ENCODE results near the gene GPR180. TPM values are rescaled to one million over a fixed set of nuclear protein-coding genes. Genes with fewer than 3 reads are reported as not detected.

The GPR180 gene
- 1 to 10 TPM; 2.7 to 4.8 (median 3.8) TPM for total RNA-seq
- long read RNA-seq, donor 1, full-length matches to known transcripts, result 16 of 22 reads
- long read RNA-seq, donor 1, partial matches to known transcripts, result 0 of 22 reads
- long read RNA-seq, donor 1, other reads (novel, unspliced or antisense), result 6 of 22 reads
- long read RNA-seq, donor 2, full-length matches to known transcripts, result 3 of 3 reads
- long read RNA-seq, donor 2, partial matches to known transcripts, result 0 of 3 reads
- long read RNA-seq, donor 2, other reads (novel, unspliced or antisense), result 0 of 3 reads

- Histone ChIP-seq H3K4me3 (peak within 1 kb of the TSS; percentile 68), H3K4me1 (ENCODE audit: low read depth) (peaks cover 3% of the 10 kb centered on the region), H3K36me3 (ENCODE audit: low read depth) (no peaks in the 10 kb centered on the region), H3K9me3 (no peaks in the 10 kb centered on the region)
- DNase-seq, result peak; percentile 94 to 97 (median 97)
- ATAC-seq, result peak; percentile 99
- intact Hi-C loops (cut with DNase I, micrococcal nuclease), result no loop called here
- no peak for TF ChIP-seq CTCF (IDR thresholded peaks at IDR 0.05)
Measured at GRCh38 chr13:94601446-94602431, at the start of gene GPR180. Gene GPR180, plus strand, starts transcription at chr13:94601857. Its CDS starts 71 bp downstream, at chr13:94601928.

- Histone ChIP-seq H3K4me1 (ENCODE audit: low read depth) (peaks cover 6% of the 10 kb centered on the region), H3K9me3 (no peaks in the 10 kb centered on the region), H3K36me3 (ENCODE audit: low read depth) (no peaks in the 10 kb centered on the region), H3K4me3 (no peak overlapping the region)
- intact Hi-C loops (cut with DNase I, micrococcal nuclease), result no loop called here
- DNase-seq (no peak), ATAC-seq (no peak)
- no peak for TF ChIP-seq CTCF (IDR thresholded peaks at IDR 0.05)
Measured at GRCh38 chr13:94552095-94552494, 49.6 kb upstream of the GPR180 start.

- TF ChIP-seq CTCF (IDR thresholded peaks at IDR 0.05), result no peak
- intact Hi-C loops (cut with DNase I, micrococcal nuclease), result no loop called here
- no peaks in the 10 kb centered on the region for H3K36me3 ChIP-seq (ENCODE audit: low read depth)
- DNase-seq, result no peak
- H3K4me1 ChIP-seq (ENCODE audit: low read depth), result no peaks in the 10 kb centered on the region
- no peak overlapping the region for H3K4me3 ChIP-seq
- H3K9me3 ChIP-seq, result no peaks in the 10 kb centered on the region
- no peak for ATAC-seq
Measured at GRCh38 chr13:94553766-94554165, 47.9 kb upstream of the GPR180 start.

- intact Hi-C loops (cut with DNase I, micrococcal nuclease), result no loop called here
Measured at GRCh38 chr13:94556041-94556440, 45.6 kb upstream of the GPR180 start.

GRCh38 chr13:94556621-94557020 lies 45.0 kb upstream of the GPR180 start:
- Histone ChIP-seq H3K4me1 (ENCODE audit: low read depth) (no peaks in the 10 kb centered on the region), H3K36me3 (ENCODE audit: low read depth) (no peaks in the 10 kb centered on the region), H3K9me3 (no peaks in the 10 kb centered on the region), H3K4me3 (no peak overlapping the region)
- intact Hi-C loops (cut with DNase I, micrococcal nuclease), result no loop called here
- peak; percentile 36 for ATAC-seq
- TF ChIP-seq CTCF (IDR thresholded peaks at IDR 0.05), result no peak
- no peak for DNase-seq

More at GRCh38 chr13:94556041-94556440, 45.6 kb upstream of the GPR180 start:
- DNase-seq (no peak), ATAC-seq (no peak)
- Histone ChIP-seq H3K4me1 (ENCODE audit: low read depth) (no peaks in the 10 kb centered on the region), H3K9me3 (no peaks in the 10 kb centered on the region), H3K36me3 (ENCODE audit: low read depth) (no peaks in the 10 kb centered on the region), H3K4me3 (no peak overlapping the region)
- TF ChIP-seq CTCF (IDR thresholded peaks at IDR 0.05), result no peak

Data from mucosa of descending colon (tissue), 3 donors.